Measurements from ENCODE around the gene USP49.

The USP49 gene

DNA sequence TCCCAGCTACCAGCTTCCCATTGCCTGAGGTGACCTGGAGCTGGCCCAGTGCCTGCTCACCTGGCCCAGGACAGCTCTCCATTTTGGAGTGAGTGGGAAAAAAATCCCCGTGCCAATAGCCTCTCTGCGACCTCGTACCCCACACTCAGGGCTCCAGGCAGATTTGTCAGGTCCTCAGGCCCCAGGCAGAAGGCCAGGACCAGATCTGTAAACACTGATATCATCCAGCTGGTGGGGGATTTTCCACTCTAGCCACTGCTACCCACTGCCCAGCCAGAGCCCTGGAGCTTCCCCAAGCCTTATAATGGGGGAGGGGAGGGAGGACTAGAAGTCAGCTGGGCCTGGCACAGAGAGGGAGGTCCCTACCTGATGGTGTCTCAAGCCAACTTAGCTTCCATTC is 146.6 kb downstream of the USP49 start:
- DNase-seq = no peak

DNA sequence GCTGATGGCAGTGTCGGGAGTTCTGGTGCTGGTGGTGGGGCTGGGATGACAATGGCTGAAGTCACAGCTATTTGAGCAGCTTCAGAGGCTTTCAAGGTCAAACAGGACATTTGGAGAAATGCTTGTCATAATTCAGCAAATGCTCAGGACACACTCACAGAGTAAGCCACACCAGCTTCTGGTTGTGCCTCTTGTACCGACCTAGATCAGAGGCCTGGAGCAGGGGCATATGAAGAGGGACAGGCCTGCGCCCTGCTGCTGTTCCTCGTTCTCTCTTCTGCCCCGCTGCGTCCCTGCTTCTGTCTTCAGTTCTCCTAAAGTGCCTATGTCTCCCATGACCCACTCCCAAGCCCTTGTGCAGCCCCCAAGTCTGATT is 147.1 kb downstream of the USP49 start:
- no peak for DNase-seq

DNA sequence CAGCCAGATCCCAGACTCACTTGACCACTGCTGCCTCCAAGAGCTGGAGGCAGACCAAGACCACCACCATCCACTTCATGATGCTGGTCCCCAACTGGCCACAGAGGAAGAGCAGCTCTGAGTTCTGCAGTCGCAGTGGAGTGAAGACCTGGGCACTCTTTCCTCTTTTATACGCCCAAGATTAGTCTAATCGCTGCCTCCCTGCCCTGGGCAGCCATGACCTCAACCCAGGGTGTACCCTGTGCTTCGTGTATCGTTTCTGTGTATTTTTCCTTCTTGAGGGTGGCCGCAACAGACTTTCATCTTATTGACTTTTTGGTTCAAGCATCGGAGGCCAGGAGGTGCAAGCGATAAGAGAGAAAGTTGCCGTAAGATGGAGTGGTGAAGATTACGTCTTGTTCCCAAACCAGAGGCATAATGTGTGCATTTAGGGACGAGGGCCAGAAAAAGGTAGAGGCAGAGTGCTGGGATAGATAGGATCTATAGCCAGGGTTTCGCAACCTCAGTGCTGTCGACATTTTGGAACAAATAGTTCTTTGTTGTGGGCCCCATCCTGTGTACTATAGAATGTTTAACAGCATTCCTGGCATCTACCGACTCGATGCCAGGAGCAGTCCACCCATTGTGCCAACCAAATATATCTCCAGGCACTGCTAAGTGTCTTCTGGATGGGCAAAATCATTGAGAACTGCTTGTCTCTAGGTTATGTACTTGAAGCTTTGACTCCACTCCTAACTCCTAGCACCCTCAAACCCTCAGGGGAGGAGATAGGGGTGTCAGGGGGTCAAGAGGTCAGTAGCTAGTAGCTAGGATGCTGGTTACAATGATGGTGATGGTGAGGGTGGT is 147.7 kb downstream of the USP49 start, which contains the start of gene PGC:
Gene PGC (minus strand): TSS at position 142 of the 846 bp plus-strand sequence. CDS start 63 bp downstream, at position 79.
- DNase-seq = no peak

DNA sequence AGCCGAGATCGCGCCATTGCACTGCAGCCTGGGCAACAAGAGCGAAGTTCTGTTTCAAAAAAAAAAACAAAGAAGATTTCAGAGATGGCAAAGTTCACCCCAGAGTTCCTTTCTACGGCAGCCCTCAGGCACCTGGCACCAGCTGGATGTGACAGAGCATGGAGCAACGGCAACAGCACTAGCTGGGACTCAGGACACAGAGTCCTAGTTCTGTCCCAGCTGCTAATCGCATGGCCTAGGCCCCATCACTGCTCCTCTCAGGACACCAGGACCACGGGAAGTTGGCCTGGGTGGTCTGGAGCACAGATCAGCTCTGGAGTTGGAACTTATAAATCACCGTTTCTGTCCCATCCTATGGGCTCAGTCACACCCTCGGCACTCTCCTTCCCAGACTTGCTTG is 149.1 kb downstream of the USP49 start:
- DNase-seq = no peak

DNA sequence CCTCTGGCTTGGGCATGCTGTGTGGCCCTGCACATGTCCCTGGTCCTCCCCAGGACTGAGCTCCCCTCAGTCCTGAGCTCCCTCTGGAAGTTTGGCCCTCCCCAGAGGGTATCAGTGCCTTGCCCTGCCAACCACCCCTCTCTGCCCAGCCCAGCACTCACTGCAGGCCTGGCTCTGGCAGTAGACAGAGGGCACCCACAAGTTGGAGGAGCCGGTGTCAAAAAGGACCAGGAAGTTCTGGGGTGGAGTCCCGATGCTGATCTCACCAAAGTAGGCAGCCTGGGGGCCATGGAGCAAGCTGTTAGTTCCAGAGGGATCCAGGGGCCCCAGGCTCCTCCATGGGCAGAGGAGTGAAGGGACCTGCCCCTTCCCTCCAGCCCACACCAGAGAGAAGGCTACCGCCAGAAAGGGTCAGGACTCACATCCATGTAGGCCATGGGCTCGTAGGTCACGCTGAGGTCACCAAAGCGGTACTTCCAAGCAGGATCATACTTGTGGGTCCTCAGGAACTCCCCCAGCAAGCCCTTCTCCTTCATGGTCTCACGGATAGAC is 150.9 kb downstream of the USP49 start:
- no peak for DNase-seq

DNA sequence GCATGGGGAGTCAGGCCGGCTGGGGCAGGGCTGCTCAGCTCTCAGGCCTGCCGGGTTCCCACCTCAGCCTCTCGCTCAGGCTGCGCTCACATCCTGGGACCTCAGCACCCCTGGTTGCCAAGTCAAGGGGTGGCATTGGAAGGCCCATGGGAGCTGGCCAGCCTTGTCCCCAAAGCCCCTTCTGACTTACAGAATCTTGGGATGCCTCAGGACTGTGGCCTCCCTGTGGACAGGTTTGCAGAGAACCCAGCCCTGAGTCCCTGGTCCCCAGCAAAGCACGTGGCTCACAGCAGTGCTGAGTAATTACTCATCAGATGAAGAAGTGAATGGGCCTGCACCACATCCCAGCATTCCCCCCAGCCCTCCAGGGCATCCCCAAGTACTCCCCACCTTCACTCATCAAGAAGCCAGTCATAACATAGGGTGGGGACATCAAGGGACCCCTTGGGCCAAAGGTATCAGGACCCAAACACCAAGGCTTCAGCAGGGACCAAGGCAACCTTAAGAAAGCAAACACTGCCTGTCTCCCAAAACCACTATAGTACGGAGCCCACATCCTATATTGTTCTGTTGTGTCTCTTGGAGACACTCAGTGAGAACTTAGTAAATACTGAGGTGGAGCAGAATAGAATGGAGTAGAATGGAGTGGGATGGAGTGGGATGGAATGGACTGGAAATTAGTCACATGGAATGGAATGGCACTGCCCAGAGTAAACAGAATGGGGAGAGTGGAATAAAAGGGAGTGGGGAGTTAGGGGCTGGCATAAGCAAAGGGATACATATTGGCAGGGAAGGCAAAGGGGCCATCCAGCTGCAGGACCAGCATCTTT is 151.6 kb downstream of the USP49 start:
- no peak for DNase-seq

DNA sequence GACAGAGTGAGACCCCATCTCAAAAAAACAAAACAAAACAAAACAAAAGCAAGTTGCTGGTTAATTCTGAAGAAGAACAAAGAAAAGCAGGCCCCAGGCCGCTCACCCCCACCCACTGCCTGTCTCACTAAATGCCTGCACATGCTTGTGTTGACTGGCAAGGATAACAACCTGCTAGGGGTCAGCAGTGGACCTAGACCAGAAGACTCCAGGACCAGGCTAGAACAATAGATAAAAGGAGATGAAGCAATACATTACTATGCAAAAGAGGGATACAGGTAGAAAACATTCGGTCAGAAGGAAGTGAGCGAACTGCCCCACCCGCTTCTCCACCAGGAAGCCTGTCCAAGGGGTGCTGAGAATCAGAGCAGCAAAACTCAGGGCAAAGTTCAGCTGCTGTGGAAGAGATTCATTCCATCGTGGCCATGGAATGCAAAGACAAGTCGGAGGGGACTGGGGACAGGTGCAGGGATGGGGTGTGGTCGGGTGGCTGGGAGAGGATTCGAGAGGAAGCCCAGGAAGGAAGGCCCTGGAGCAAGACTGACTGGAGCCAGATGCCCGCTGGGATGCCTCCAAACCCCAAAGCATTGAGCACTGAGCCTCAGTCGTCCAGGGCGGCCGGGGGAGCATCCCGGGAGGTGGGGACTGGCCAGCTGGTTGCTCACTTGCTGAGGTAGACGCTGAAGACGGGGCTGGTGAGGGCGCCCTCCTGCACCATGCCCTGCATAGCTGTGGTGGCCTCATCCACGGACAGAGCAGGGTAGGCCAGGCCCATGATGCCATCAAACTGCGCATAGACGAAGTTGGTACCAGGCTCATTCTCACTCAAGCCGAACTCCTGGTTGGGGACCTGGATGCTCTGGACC is 153.3 kb downstream of the USP49 start:
- no peak for DNase-seq

DNA sequence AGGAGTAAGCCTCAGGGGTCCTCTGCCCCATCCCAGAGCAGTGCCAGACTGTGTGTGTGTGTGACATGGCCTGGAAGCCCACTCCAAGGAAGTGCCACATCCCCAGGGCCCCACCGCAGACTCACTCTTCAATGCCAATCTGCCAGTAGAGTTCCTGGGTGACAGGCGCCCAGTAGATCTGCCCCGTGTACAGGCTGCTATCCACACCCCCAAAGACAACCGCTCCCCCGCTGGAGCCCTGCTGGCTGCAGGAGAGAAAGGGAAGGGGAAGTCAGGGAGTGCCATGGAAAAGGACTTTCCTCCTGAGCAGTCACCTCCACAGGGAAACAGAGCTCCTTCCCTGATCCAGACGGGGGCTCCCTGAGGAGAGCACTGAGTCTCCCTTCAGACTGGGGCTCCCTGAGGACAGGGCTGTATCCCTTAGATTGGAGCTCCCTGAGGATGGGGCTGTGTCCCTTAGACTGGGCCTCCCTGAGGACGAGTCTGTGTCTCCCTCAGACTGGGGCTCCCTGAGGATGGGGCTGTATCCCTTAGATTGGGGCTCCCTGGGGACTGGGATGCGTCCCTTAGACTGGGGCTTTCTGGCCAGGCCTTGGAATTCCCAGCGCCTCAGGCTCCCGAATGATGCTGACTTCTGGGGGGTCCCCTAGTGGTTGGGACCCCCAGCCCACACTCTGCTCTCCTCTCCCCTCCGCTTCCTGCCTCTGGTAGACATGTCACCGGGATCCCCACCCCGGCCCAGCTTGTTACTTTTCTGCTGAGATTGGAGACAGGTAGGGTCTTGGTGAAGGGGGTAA is 154.6 kb downstream of the USP49 start:
- DNase-seq = no peak
